ENCODE results near the gene AGAP1. TPM values are rescaled to one million over a fixed set of nuclear protein-coding genes. Genes with fewer than 3 reads are reported as not detected.

The AGAP1 gene
- total RNA-seq, 6 experiments from 2014 or later, result 8.1 to 11.2 (median 9.8) TPM

DNA sequence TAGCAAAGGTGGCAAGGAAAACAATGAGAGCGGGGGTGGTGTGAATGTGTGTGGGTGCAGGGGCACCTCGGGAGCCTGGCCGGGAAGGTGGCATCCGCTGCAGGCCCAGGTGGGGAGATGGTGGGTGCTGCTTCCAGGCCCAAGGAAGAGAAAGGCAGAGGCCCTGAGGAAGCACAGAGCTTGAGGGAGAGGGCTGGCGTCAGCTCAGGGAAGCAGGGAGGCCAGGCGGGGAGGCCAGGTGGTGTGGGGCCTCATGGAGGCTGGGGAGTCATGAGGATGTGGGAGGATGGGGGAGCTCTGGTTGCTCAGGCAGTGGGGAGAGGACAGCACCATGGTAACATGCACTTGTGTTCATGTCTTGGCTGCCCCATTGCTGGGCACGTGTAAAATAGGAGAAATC lies 43.3 kb downstream of the AGAP1 start:
- no peak overlapping the region for H3K27ac ChIP-seq
- intact Hi-C loops (cut with DNase I), result no loop called here
- no peak for TF ChIP-seq POLR2A (IDR thresholded peaks at IDR 0.05)
- TF ChIP-seq, protein P1, sequence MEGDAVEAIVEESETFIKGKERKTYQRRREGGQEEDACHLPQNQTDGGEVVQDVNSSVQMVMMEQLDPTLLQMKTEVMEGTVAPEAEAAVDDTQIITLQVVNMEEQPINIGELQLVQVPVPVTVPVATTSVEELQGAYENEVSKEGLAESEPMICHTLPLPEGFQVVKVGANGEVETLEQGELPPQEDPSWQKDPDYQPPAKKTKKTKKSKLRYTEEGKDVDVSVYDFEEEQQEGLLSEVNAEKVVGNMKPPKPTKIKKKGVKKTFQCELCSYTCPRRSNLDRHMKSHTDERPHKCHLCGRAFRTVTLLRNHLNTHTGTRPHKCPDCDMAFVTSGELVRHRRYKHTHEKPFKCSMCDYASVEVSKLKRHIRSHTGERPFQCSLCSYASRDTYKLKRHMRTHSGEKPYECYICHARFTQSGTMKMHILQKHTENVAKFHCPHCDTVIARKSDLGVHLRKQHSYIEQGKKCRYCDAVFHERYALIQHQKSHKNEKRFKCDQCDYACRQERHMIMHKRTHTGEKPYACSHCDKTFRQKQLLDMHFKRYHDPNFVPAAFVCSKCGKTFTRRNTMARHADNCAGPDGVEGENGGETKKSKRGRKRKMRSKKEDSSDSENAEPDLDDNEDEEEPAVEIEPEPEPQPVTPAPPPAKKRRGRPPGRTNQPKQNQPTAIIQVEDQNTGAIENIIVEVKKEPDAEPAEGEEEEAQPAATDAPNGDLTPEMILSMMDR (IDR thresholded peaks at IDR 0.05), result no peak
- DNase-seq (peak in 1 of 3 donors; percentile 40), ATAC-seq (peak; percentile 31 to 42 (median 36))
- H3K36me3 ChIP-seq, result no peaks in the 10 kb centered on the region
- peaks cover 0 to 12% (median 5%) of the 10 kb centered on the region in 4 donors for H3K4me1 ChIP-seq
- no peaks in the 10 kb centered on the region for H3K9me3 ChIP-seq
- no peaks in the 10 kb centered on the region for H3K27me3 ChIP-seq
- H3K4me3 ChIP-seq, result no peak overlapping the region
- 87% methylated on average over 4 of the region's 7 CpGs for WGBS (ENCODE audit: insufficient coverage, low coverage, low lambda C conversion rate, missing lambda C conversion rate)

DNA sequence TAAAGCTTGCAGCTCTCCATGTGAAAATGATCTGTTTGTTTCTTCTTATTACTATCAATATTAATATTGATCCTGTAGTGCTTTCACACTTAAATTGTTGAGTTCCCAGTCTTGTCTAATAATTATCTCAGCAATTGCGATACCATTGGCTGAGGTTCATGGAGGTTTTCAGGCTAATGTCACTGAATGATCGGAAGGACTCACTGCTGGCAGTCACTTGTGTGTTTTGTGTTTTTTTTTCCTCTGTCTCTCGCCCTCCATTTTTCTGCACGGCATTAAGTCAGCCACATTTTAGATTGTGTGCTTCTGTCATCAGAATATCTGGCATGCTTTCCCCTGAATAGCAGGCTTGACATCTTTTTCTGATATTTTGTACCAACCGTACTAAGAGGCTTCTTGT lies 43.7 kb downstream of the AGAP1 start:
- Histone ChIP-seq H3K4me3 (no peak overlapping the region), H3K4me1 (peaks cover 0 to 12% (median 6%) of the 10 kb centered on the region in 4 donors), H3K36me3 (no peaks in the 10 kb centered on the region), H3K9me3 (no peaks in the 10 kb centered on the region), H3K27ac (peak overlapping the region in 1 of 3 donors; percentile 7), H3K27me3 (no peaks in the 10 kb centered on the region)
- WGBS (ENCODE audit: insufficient coverage, low coverage, low lambda C conversion rate, missing lambda C conversion rate), result 20% methylated on average over 5 of the region's 5 CpGs
- peak; percentile 52 to 71 (median 68) for ATAC-seq
- DNase-seq, result no peak
- no peak for TF ChIP-seq POLR2A (IDR thresholded peaks at IDR 0.05)
- TF ChIP-seq, protein P1 (IDR thresholded peaks at IDR 0.05), result no peak
- intact Hi-C loops (cut with DNase I), result no loop called here

DNA sequence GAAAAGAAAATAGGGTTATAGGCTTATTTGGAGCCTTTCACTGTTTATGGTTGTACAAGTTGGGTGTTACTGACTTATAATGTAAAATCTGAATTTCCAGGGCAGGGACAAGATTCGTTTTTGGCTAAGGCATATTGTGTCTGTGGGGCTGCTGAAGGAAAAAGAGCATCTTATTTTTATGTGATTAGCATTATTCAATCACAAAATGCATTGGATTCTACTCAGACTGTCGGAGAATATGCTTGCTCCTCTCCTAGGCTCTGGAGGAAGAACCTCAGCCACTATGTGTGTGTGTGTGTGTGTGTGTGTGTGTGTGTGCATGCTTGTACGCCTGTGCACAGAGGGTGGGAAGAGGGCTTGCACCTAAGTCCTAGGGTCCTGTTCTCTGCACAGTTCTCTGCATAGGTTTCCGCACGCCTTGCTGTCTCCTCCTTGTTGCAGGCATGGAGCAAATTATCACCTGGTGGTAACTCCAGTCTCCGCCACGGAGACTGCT lies 44.3 kb downstream of the AGAP1 start:
- Histone ChIP-seq H3K9me3 (no peaks in the 10 kb centered on the region), H3K27me3 (no peaks in the 10 kb centered on the region), H3K4me3 (no peak overlapping the region), H3K27ac (no peak overlapping the region), H3K4me1 (peaks cover 0 to 12% (median 6%) of the 10 kb centered on the region in 4 donors), H3K36me3 (no peaks in the 10 kb centered on the region)
- ATAC-seq (no peak), DNase-seq (peak in 1 of 3 donors; percentile 23)
- WGBS (ENCODE audit: insufficient coverage, low coverage, low lambda C conversion rate, missing lambda C conversion rate), result 65% methylated on average over 4 of the region's 7 CpGs
- TF ChIP-seq, protein P1 (IDR thresholded peaks at IDR 0.05), result no peak
- TF ChIP-seq POLR2A (IDR thresholded peaks at IDR 0.05), result no peak
- intact Hi-C loops (cut with DNase I), result no loop called here

DNA sequence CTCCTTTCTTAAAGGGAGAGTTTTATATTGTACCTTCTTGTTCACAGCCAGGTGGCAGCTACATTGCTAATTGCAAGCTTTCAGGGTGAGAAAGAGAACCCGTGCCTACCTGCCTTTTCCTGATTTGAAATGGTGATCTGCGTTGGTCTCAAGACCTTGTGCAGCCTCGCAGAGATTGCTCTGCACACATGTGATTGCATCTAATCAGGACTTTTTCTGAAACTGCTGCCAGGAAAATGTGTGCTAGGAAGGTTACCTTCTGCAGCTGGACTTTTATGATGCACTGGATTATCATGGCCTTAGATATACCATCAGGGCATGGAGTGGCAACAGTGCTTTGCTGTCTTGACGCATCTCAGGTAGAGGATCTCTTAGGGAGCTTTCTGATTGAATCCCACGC lies 45.1 kb downstream of the AGAP1 start:
- intact Hi-C loops (cut with DNase I), result no loop called here
- no peaks in the 10 kb centered on the region for H3K9me3 ChIP-seq
- no peak overlapping the region for H3K27ac ChIP-seq
- no peak for ATAC-seq
- 79% methylated on average over 3 of the region's 5 CpGs for WGBS (ENCODE audit: insufficient coverage, low coverage, low lambda C conversion rate, missing lambda C conversion rate)
- TF ChIP-seq, protein P1 (IDR thresholded peaks at IDR 0.05), result no peak
- no peak for TF ChIP-seq POLR2A (IDR thresholded peaks at IDR 0.05)
- no peaks in the 10 kb centered on the region for H3K27me3 ChIP-seq
- no peaks in the 10 kb centered on the region for H3K36me3 ChIP-seq
- H3K4me3 ChIP-seq, result no peak overlapping the region
- DNase-seq, result no peak
- peaks cover 0 to 12% (median 6%) of the 10 kb centered on the region in 4 donors for H3K4me1 ChIP-seq

Data from right lobe of liver (tissue), 6 donors.